Mucosa of gallbladder (tissue), 1 donor: ENCODE results near the gene CARD11. TPM values are rescaled to one million over a fixed set of nuclear protein-coding genes. Genes with fewer than 3 reads are reported as not detected.
"Not testable (repeated sequence)": the region's sequence is repeated elsewhere in the genome, so short reads cannot be mapped to it uniquely, and the experiment has no call there.

Source experiments
- DNase-seq: peaks from one replicate; pipeline ENCODE4 v3.0.0-alpha.2; 2020; ENCODE audit warnings: low spot score
- total RNA-seq: library from RNA; stranded (reverse); gene quantifications from one replicate; pipeline ENCODE4 v1.2.1, GENCODE V29; 2021
- donor health status: DM: no; HTN: no; CAD: no.

CARD11 gene
- total RNA-seq, 1 donor from 2014 or later, result 35.8 TPM

DNA sequence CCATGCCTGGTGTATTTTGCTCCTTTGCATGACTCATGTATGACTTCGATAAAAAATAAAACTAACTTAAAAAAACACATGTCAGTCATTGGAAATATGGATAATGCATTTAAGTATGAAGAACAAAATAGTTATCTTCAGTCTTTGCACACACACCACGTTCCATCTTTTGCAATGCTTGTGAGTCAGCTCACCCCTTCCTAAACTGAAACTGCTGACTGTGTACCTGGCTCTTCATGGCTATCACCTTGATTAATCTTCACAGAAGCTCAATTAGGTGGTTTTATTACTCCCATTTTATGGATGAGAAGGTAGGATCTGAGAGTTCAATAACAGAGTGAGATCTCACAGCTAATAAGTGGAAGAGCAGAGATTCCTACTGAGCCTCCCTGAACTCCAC lies 79.5 kb downstream of the CARD11 start:
- no peak for DNase-seq

DNA sequence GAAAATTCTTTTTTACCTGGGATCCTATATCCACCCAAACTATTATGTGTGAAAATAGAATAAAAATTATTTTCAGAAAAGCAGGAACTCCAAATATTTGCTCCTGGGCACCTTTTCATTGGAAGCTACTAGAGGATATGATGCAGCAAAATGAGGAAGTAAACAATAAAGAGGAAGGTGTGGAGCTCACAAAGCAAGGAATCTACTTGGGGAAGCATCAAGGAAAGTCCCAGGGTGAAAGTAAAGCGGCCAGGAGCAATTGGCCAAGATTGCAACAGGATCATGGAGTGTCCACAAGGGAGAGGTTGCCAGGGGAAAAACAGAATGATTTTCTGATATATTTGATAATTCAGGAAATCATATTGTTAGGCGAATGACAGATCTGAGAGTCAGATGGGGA lies 80.8 kb downstream of the CARD11 start:
- no peak for DNase-seq

DNA sequence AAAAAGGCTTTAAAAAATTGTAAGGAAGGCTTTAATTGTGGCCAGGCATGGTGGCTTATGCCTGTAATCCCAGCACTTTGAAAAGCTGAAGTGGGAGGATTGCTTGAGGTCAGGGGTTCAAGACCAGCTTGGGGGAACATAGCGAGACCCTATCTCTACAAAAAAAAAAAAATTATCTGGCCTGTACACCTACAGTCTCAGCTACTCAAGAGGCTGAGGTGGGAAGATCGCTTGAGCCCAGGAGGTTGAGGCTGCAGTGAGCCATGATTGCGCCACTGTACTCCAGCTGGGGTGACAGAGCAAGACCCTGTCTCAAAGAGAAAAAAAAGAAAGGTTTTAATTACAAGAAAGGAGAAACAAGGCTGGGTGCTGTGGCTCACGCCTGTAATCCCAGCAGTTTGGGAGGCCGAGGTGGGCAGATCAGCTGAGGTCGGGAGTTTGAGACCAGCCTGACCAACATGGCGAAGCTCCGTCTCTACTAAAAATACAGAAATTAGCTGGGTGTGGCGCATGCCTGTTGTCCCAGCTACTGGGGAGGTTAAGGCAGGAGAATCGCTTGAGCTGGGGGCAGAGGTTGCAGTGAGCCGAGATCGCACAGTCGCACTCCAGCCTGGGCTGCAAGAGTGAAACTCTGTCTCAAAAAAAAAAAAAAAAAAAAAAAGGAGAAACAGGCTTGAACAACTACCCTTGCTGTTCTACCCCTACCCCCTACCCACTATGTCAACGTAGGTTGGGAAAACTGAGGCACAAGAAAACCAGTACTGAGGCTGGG lies 83.7 kb downstream of the CARD11 start:
- no peak for DNase-seq

DNA sequence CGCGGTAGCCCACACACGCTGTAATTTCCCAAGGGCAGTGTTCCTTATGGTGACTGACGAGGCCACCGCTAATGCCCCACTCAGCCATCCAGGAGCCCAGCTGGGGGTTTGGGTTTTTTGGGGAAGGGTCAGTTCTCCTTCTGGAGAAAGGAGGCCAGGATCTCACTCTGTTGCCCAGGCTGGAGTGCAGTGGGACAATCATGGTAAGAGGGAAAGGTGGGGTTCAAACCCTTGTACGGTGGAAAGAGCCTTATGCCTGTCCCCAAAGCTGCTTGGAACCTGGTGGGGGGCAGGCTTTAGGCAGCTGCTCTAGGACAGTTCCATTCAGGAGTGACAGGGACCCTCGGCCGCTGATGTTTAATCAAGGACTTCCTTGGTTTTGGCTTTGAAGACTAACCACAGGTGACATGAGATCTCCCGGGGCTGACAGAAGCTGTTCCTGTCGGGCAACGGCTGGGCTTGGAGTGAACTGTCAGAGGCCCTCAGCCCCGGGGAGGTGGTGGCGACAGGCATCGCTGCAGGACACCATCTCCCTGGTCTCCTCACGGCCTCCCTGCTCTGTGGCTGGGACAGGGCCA lies 84.5 kb downstream of the CARD11 start:
- no peak for DNase-seq

DNA sequence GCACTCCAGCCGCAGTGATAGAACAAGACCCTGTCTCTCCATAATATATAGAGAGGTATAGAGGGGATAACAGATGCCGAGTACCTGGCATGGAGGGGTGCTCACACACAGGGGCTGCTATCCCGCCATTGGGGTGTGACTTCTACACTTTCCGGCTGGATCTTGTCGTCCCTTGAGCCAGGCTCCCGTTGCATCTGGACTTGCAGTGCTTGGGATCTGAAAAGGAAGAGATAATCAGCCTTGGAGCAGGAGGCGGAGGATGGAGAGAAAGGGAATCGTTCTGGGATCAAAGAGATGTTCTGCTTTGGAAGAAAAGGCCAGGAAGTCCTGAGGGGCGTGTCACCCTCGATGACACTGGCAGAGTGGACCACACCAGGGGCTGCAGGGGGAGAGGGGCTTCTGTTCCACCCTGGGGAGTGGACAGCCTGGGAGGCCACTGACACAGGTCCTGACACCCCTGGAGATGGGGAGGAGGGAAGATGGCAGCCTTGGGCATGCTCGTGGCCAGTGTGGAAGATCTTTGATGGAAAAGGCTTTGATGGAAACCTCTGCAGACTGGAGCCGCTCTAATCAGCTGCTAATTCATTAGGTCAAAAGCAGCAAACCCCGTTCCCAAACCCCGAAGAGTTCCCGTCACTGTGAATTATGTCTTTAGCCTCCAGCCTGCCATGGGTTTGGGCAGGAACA lies 85.1 kb downstream of the CARD11 start:
- no peak for DNase-seq

DNA sequence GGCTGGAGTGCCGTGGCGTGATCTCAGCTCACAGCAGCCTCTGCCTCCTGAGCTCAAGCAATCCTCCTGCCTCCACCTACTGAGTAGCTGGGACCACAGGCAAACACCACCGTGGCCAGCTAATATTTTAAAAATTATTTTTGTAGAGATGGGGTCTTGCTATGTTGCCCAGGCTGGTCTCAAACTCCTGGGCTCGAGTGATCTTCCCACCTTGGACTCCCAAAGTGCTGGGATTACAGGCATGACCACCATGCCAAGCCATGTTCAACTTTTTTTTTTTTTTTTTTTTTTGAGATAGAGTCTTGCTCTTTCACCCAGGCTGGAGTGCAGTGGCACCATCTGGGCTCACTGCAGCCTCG lies 86.3 kb downstream of the CARD11 start:
- DNase-seq, result not testable (repeated sequence)

DNA sequence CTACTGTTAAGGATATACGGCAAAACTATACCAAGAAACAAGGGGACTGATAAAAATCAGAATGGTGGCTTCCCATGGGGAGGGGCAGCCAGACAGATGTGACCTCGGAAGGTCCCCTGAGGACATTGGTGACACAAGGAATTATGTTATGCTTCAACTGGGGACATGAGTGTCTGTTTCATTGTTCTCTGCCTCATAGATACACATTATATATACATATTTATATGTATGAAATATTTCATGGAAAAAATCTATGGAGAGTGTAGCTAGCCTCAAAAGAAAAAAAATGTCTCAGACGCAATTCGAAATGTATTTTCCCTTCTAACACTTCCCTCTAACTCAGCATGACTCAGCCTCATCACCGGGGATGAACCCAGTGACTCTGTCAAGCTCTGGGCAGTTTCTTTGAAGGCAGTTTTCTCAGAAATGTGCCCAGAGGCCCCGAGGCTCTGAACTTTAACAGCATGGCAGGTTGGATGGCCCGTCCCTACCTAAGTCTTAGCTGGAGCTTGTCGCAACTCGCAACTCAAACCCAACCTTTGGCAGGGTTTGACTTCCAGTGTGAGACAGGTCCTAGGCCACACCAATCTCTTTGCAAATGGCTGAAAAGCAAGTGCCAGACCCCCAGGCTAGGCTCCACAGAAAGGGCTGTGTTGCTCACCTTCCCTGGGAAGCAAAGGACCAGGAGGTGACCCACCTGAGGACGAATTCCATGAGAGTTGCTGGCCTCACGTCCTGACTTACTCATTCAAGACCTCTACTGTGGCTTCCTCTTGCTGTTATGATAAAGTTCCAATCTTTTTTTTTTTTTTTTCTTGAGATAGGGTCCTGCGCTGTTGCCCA lies 86.9 kb downstream of the CARD11 start:
- no peak for DNase-seq

DNA sequence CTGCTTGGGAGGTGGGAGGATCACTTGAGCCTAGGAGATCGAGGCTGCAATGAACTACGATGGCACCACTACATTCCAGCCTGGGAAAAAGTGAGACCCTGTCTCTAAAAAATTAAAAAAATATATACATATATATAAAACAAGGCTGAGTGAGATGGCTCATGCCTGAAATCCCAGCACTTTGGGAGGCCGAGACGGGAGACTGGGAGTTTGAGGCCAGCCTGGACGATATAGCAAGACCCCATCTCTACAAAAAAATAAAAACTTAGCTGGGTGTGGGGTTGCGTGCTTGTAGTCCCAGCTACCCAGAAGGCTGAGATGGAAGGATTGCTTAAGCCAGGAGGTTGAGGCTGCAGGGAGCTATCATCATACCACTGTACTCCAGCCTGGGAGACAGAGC lies 87.6 kb downstream of the CARD11 start:
- DNase-seq, result no peak

DNA sequence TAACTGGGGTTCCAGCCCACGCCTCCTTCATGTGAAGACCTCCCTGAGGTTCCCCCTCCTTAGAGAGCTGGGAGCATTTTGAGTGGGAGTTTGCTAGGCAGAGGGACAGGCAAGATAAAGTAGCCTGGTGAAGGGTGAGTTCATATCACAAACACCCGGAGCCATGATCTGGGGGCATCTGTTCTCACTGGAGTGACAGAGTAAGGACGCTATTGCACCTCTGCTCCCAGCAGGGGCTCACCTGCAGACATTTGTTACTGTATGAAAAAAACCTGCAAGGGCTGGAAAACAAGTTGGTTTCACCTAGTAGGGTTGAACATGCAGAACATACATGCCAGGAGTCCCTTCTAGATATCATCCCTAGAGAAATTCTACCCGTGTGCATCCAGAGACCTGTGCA lies 88.4 kb downstream of the CARD11 start:
- DNase-seq, result no peak

DNA sequence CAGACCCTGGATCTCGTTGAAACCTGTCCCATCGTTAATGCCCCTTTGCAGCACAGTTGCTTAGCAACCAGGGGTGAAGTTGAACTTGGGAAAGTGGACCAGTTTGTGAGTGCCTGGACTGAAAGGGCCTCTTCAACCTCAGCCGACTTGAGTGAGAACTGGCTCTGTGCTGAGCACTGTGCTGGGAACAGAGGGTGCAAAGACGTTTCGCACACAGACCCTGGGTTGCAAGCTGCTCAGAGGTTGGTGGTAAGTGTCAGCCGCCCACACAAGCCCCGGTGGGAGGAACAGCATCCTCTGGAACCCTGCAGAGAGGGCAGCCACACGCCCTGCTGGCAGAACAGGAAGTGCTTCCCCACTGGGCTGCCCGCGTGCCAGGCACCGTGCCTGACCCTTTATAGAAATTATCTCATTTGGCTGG lies 89.2 kb downstream of the CARD11 start:
- DNase-seq, result no peak

DNA sequence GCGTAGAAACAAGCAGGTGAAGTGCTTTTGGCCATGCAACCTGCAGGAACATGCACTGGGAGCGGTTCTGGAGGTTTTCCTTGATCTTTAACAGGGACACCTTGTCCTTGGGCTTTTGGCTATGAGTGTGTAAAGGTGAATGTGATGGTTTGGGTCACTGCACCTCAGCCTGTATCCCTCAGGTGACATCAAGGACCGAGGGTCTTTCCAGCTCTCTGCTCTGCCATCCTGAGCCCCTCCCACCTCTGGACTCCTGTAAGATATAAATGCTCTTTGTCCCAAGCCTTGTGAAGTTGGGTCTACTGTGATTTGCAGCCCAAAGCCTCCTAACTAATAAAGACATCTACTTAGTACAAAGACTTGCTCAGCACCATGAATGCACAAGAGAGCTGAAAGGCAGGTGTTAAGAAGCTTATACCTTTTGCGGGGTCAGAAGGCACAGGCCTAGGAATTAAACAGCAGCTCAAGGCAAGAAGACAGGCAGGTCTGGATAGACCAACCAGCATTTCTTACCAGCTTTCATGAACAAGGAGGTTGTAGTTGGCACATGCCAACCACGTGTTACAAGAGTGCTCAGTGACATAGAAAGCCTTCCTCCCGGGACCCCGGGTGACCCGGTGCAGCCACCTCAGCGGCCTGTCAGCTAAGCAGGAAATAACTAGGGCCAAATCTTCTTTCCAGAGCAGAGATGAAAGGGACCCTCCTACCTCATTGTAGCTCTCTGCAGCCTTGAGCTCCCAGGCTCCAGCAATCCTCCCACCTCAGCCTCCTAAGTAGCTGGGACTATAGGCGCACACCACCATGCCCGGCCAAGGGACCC lies 89.9 kb downstream of the CARD11 start:
- DNase-seq, result no peak

DNA sequence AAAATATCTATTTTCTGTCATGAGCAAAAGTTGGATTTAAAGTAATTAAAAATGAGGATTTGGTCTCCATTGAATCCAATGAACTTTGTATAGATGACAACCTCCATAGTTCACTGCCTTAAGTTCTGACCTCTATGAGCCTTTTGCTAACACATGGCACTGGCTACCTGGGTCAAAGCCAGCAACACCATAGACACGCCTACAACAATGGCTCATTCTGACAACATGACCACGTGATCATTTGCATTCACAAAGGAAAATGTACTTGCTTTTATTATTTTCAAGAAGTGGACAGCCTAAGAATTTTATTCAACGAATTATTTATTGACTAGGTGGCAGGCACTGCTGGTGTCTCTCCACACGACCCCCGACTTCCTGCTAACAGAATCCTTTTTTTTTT lies 90.6 kb downstream of the CARD11 start:
- DNase-seq, result no peak

DNA sequence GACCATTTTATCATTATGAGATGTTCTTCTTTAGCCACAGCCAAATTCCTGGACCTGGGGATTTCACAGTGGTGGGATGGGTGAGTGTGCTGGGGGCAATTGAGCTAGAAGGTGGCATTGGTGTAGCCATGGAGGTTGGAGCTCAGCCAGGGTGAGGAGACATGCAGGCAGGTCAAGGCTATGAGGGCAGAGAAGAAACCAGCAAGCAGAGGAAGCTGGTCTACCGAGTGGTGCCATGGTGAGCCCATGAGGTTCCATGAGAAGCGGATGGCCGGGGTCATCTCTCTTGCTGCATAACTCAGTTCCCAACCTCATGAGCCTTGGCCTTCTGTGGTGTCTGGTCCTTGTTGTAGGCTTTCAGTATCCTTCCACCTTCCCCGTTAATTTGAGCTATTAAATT lies 91.4 kb downstream of the CARD11 start:
- DNase-seq, result no peak

DNA sequence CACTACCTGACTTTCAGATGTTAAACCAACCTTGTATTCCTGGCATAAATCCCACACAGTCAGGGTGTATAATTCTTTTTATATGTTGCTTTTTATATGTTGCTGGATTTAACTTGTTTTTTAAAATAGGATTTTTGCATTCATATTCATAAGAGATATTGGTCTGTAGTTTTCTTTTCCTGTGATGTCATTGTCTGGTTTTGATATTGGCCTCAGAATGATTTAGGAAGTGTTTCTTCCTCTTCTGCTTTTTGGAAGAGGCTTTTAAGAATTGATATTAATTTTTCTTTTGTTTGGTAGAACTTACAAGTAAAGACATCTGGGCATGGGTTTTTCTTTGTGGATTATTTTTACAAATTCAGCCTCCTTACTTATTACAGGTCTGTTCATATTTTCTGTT lies 93.1 kb downstream of the CARD11 start:
- no peak for DNase-seq

DNA sequence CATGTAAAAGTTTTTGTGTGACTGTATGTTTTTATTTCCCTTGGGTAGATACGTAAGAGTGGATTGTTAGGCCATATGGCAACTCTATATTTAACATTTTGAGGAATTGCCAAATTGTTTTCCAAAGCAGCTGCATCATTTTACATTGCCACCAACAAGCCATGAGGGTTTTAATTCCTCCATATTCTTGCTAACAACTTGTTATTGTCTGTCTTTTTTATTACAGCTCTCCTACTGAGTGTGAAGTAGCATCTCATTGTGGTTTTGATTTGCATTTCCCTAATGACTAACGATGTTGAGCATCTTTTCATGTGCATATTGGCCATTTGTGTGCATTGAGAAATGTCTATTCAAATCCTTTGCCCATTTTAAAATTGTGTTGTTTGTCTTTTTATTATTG lies 94.9 kb downstream of the CARD11 start:
- no peak for DNase-seq

DNA sequence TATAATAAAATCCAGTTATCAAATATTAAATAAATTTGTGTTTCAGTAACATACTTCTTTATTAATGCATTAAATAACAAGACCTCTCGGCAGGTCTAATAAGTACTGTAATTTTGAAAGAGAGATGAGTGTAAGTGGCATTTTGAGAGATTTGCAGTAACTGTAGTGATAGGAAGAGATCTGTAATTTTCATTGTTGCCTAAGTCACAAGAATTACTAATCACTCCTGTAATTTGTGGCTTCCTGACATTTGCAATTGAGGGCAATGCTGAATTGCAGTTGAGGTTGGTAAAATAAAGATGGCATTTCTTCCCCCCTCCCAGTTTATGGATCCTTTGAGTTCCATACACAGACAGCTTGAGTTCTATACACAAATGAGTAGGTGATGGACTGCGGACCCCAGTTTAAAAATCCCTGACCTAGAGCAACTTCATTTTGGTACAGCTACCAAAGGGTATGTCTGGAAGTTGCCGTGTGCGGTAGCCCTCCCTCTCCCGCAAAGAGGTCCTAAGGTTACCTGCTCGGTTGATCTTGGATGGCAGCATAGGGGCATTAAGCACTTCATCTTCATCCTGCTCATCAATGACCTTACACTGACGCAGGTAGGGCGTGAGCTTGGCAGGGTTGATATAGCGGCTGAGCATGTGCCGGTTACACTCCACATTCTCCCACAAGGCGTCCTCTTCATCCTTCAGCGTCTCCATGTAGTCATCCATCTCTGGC lies 96.4 kb downstream of the CARD11 start:
- DNase-seq, result no peak

DNA sequence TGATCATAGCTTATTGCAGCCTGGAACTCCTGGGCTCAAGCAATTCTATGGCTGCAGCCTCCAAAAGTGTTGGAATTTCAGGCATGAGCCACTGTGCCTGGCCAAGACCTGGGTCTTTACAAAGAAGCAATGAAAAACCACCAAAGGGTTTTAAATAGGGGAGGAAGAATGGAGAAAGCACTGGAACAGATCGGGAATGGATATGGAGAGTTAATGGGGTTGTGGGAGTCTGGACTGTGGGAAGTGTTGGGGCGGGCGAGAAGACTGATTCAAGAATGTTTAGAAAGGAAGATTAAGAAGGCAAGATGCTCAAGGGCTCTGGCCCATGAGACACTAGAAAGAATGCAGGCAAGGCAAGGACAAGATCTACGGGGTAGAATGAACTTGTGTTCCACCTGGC lies 98.5 kb downstream of the CARD11 start:
- DNase-seq, result no peak

DNA sequence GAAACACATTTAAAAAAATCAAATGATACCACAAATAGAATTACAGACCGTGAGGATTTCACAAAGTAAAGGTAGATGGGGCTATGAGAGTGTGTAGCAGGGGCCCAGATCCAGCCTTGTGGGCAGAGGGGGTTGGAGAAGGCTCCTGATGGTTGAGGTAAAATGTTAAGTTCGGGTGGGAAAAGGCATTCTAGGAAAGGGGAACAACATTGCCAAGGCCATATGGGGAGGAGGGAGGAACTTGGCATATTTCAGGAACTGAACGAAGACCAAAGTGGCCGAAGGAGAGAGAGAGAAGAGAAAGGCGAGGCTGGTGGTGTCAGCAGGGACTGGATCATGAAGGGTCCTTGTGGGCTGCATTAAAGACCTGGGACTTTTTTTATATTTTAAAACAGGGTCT lies 98.9 kb downstream of the CARD11 start:
- no peak for DNase-seq

DNA sequence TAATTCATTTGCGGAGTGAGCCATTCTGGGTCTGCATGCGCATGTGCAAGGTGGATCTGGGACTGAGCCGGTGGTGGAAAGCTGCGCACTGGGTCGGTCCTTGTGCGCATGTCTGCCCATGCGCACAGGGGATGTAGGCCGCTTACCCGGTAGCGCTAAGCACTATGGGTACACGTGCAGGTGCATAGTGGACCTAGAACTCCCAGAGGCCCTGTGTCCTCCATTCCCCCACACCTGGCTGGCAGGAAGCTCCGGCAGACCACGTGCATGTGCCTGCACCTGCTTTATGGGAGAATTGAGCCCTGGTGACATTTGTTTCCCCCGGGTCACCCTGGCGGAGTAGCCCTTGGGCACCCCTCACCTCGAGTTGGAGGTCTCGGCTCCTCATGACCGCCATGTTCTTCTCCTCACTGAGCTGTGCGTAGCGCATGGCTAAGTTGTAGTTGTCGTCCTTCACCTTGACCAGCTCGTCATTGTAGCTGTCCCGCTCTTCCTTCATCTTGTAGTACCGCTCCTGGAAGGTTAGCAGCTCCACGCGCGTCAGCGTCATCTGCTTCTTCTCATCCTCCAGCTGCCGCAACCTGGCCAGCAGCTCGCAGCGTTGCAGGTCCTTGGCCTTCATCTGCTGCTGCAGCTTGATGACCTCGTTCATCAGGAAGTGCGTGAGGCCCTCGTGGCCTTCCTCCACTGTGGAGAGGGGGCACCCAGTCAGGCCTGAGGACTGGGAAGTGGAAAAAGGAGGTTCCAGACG lies 99.6 kb downstream of the CARD11 start:
- no peak for DNase-seq

DNA sequence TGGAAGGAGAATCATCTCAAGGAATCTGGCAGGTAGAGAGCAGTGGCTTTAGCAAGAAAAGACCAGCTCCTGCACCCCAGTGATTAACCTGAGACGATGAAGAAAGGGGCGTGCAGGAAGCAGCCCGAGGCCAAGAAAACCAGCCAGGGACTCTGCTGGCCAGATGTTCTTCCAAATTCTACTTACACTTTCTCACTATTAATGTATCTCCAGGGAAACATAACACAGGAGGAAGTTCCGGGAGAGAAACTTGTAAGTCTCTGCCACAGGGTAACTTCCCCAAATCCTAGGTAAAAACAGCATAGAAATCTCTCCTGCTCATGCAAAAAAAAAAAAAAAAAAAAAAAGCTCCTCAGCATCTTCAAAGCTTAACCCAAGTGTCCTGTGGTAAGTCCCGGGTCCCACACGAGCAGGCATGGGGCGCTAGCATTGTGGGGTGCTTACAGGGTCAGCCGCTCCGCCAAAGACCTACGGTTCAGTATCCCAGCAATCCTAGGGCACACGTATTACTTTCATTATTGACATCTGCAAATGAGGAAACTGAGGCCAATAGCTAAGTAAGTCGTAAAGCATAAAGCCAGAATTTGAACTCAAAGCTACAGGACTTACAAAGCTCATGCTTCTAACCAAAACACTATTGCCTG lies 102.3 kb downstream of the CARD11 start:
- DNase-seq, result no peak
